Liver (tissue), 9 donors: Measurements from ENCODE around the gene DMTF1. TPM values are rescaled to one million over a fixed set of nuclear protein-coding genes. Genes with fewer than 3 reads are reported as not detected.

Source experiments
- DNase-seq: peaks from one replicate; pipeline ENCODE4 v3.0.0-alpha.2; 2017; ENCODE audit warnings: low spot score
- H3K27ac ChIP-seq, 2 donors: one replicate each; pipeline ENCODE4 v1.7.0; 2013; ENCODE audit warnings: inconsistent platforms in 2 of 2, low read length in 2 of 2, control low read depth in 1 of 2, low read depth in 1 of 2, mild to moderate bottlenecking in 1 of 2
- H3K27me3 ChIP-seq, 4 donors: one replicate each; pipeline versions ENCODE4 v1.6.1 to v1.7.0; 2013; ENCODE audit warnings: low read length in 3 of 4, inconsistent platforms in 1 of 4, mild to moderate bottlenecking in 1 of 4, moderate library complexity in 1 of 4; ENCODE audit not compliant: control insufficient read depth in 4 of 4, insufficient read depth in 4 of 4
- H3K36me3 ChIP-seq, 4 donors: one replicate each; pipeline versions ENCODE4 v1.6.1 to v1.7.0; 2013; ENCODE audit warnings: low read length in 3 of 4, mild to moderate bottlenecking in 3 of 4, low read depth in 1 of 4, moderate library complexity in 1 of 4; ENCODE audit not compliant: control insufficient read depth in 4 of 4, insufficient read depth in 3 of 4
- H3K4me1 ChIP-seq, 4 donors: one replicate each; pipeline versions ENCODE4 v1.6.1 to v1.7.0; 2013; ENCODE audit warnings: low read length in 3 of 4, mild to moderate bottlenecking in 3 of 4, moderate library complexity in 1 of 4; ENCODE audit not compliant: control insufficient read depth in 4 of 4, insufficient read depth in 4 of 4
- H3K4me3 ChIP-seq, 3 donors: one replicate each; pipeline versions ENCODE4 v1.6.1 to v1.7.0; 2013; ENCODE audit warnings: low read length in 3 of 3, control low read depth in 1 of 3, low read depth in 1 of 3, mild to moderate bottlenecking in 1 of 3
- H3K9ac ChIP-seq, 2 donors: one replicate each; pipeline ENCODE4 v1.7.0; 2013; ENCODE audit warnings: low read length in 2 of 2, mild to moderate bottlenecking in 2 of 2, moderate library complexity in 2 of 2, control low read depth in 1 of 2, low read depth in 1 of 2
- H3K9me3 ChIP-seq, 4 donors: one replicate each; pipeline versions ENCODE4 v1.6.1 to v1.7.0; 2013; ENCODE audit warnings: low read length in 3 of 4; ENCODE audit not compliant: control insufficient read depth in 4 of 4
- EGR1 ChIP-seq, 2 donors: IDR thresholded peaks; 2 replicates each; pipeline ENCODE4 v1.6.1; 2016 to 2018; ENCODE audit warnings: antibody characterized with exemption in 2 of 2, low read depth in 2 of 2
- FOXA1 ChIP-seq: IDR thresholded peaks from 2 replicates; pipeline ENCODE4 v1.6.1; 2016; ENCODE audit warnings: antibody characterized with exemption
- FOXA2 ChIP-seq: IDR thresholded peaks from 2 replicates; pipeline ENCODE4 v1.6.1; 2016; ENCODE audit warnings: antibody characterized with exemption
- GABPA ChIP-seq, 2 donors: IDR thresholded peaks in 1 of 2; conservative IDR thresholded peaks in 1 of 2; 2 replicates each; pipeline ENCODE4 v1.6.1; 2016; ENCODE audit warnings: antibody characterized with exemption in 2 of 2, mild to moderate bottlenecking in 1 of 2, moderate library complexity in 1 of 2
- HNF4A ChIP-seq, 2 donors: conservative IDR thresholded peaks; 2 replicates each; pipeline ENCODE4 v1.6.1; 2016; ENCODE audit warnings: antibody characterized with exemption in 2 of 2, mild to moderate bottlenecking in 2 of 2
- HNF4G ChIP-seq: IDR thresholded peaks from 2 replicates; pipeline ENCODE4 v1.6.1; 2016; ENCODE audit warnings: antibody characterized with exemption
- JUND ChIP-seq, 2 donors: IDR thresholded peaks; 2 replicates each; pipeline ENCODE4 v1.6.1; 2016; ENCODE audit warnings: antibody characterized with exemption in 2 of 2
- NR2F2 ChIP-seq: IDR thresholded peaks from 2 replicates; pipeline ENCODE4 v1.6.1; 2016; ENCODE audit warnings: antibody characterized with exemption
- RAD21 ChIP-seq, 2 donors: IDR thresholded peaks; 2 replicates each; pipeline ENCODE4 v1.6.1; 2016; ENCODE audit warnings: antibody characterized with exemption in 2 of 2, mild to moderate bottlenecking in 2 of 2
- RXRA ChIP-seq, 2 donors: IDR thresholded peaks; 2 replicates each; pipeline ENCODE4 v1.6.1; 2017 to 2018; ENCODE audit warnings: antibody characterized with exemption in 2 of 2, mild to moderate bottlenecking in 1 of 2
- SP1 ChIP-seq: IDR thresholded peaks from 2 replicates; pipeline ENCODE4 v1.6.1; 2018; ENCODE audit warnings: antibody characterized with exemption, mild to moderate bottlenecking
- TAF1 ChIP-seq: conservative IDR thresholded peaks from 2 replicates; pipeline ENCODE4 v1.6.1; 2016; ENCODE audit warnings: antibody characterized with exemption, mild to moderate bottlenecking
- YY1 ChIP-seq: IDR thresholded peaks from 2 replicates; pipeline ENCODE4 v1.6.1; 2016; ENCODE audit warnings: antibody characterized with exemption, mild to moderate bottlenecking
- WGBS: extraction: QIAGEN DNeasy Blood & Tissue Kit; methylation state at CpG from one replicate; pipeline ENCODE4 v1.1.7; 2013; 5-methylcytosine and 5-hydroxymethylcytosine counted together
- polyA plus RNA-seq, 2 donors: library from polyadenylated mRNA; stranded (reverse) in 1 of 2; unstranded in 1 of 2; fragments of 200-250 nt in 1 of 2; fragments of >200 nt in 1 of 2; fragmentation: Nextera tagmentation in 1 of 2; extraction: Ambion mirVana in 1 of 2; gene quantifications; one replicate each; pipeline versions ENCODE4 v1.2.1 to v1.2.3, GENCODE V29; 2013 to 2015
- total RNA-seq, 2 donors: library from RNA; depleted of rRNA; stranded (reverse); fragments of >200 nt; gene quantifications; one replicate each; pipeline ENCODE4 v1.2.3, GENCODE V29; 2014
- TF ChIP-seq, protein P1 (sequence below): IDR thresholded peaks from 2 replicates; pipeline ENCODE4 v1.6.1; 2016; ENCODE audit warnings: antibody characterized with exemption
- TF ChIP-seq, protein P2 (sequence below): IDR thresholded peaks from 2 replicates; pipeline ENCODE4 v1.6.1; 2016; ENCODE audit warnings: antibody characterized with exemption
- TF ChIP-seq, protein P3 (sequence below): IDR thresholded peaks from 2 replicates; pipeline ENCODE4 v1.6.1; 2016; ENCODE audit warnings: antibody characterized with exemption
- TF ChIP-seq, protein P4 (sequence below): fragments of 150-350 bp; IDR thresholded peaks from 2 replicates; pipeline ENCODE4 v1.5.1; 2017; ENCODE audit warnings: improper control_type of control experiment, low read depth, low read length; ENCODE audit not compliant: missing input control
- TF ChIP-seq, protein P5 (sequence below): IDR thresholded peaks from 2 replicates; pipeline ENCODE4 v1.6.1; 2016; ENCODE audit warnings: antibody characterized with exemption, mild to moderate bottlenecking
- donor health status: healthy.
- donor health status: healthy.
- donor health status: healthy.
- donor health status: healthy.
- donor health status: healthy.

The DMTF1 gene
- total and polyA plus RNA-seq, 4 donors: 6.5 to 54.6 (median 26.0) TPM

DNA sequence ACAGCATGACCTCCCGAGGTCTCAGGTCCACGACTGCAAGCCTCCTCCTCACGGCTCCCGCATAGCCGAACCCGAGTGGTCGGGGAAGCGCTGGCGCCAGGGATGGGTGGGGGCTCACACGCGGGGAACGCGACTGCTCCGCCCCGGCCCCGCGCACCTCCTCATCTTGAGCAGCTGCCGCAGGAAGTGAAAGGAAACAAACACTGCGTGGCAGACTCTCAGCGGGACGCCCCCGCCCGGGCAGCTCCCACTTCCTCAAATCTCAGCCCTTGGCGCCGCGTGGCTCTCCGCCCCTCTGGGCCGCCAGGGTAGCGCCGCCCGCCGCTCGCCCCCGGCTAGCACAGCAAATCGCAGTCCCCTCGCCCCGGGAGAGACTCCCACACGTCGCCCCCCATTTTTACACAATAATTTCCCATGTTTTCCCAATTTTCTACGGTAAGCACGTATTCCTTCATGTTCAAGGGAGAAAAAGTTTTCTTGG, 67.3 kb downstream of the DMTF1 start, which contains the start of gene TMEM243:
TSS of gene TMEM243 (minus strand) at position 188 of the 481 bp plus-strand sequence. CDS start 229 bp downstream, outside the sequence.
- H3K36me3 ChIP-seq: no peaks in the 10 kb centered on the region
- WGBS: under 1% methylated on average over 41 of the region's 41 CpGs
- no peaks in the 10 kb centered on the region for H3K9me3 ChIP-seq
- TF ChIP-seq, protein P1, sequence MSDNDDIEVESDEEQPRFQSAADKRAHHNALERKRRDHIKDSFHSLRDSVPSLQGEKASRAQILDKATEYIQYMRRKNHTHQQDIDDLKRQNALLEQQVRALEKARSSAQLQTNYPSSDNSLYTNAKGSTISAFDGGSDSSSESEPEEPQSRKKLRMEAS: no peak
- peak; percentile 5 for TF ChIP-seq YY1
- TF ChIP-seq SP1: no peak
- peak; percentile 3 for TF ChIP-seq TAF1
- TF ChIP-seq NR2F2: no peak
- TF ChIP-seq, protein P2, sequence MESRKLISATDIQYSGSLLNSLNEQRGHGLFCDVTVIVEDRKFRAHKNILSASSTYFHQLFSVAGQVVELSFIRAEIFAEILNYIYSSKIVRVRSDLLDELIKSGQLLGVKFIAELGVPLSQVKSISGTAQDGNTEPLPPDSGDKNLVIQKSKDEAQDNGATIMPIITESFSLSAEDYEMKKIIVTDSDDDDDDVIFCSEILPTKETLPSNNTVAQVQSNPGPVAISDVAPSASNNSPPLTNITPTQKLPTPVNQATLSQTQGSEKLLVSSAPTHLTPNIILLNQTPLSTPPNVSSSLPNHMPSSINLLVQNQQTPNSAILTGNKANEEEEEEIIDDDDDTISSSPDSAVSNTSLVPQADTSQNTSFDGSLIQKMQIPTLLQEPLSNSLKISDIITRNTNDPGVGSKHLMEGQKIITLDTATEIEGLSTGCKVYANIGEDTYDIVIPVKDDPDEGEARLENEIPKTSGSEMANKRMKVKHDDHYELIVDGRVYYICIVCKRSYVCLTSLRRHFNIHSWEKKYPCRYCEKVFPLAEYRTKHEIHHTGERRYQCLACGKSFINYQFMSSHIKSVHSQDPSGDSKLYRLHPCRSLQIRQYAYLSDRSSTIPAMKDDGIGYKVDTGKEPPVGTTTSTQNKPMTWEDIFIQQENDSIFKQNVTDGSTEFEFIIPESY: no peak
- TF ChIP-seq, protein P3, sequence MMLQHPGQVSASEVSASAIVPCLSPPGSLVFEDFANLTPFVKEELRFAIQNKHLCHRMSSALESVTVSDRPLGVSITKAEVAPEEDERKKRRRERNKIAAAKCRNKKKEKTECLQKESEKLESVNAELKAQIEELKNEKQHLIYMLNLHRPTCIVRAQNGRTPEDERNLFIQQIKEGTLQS: no peak
- no peak for TF ChIP-seq HNF4G
- TF ChIP-seq, protein P4, sequence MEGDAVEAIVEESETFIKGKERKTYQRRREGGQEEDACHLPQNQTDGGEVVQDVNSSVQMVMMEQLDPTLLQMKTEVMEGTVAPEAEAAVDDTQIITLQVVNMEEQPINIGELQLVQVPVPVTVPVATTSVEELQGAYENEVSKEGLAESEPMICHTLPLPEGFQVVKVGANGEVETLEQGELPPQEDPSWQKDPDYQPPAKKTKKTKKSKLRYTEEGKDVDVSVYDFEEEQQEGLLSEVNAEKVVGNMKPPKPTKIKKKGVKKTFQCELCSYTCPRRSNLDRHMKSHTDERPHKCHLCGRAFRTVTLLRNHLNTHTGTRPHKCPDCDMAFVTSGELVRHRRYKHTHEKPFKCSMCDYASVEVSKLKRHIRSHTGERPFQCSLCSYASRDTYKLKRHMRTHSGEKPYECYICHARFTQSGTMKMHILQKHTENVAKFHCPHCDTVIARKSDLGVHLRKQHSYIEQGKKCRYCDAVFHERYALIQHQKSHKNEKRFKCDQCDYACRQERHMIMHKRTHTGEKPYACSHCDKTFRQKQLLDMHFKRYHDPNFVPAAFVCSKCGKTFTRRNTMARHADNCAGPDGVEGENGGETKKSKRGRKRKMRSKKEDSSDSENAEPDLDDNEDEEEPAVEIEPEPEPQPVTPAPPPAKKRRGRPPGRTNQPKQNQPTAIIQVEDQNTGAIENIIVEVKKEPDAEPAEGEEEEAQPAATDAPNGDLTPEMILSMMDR: no peak
- TF ChIP-seq RAD21 (IDR thresholded peaks at IDR 0.05): no peak
- TF ChIP-seq EGR1 (IDR thresholded peaks at IDR 0.05; ENCODE audit: low read depth in 2 of 2): no peak
- TF ChIP-seq GABPA (IDR thresholded peaks at IDR 0.05 in 1 of 2, conservative IDR thresholded peaks at IDR 0.05 in 1 of 2): no peak
- no peak for TF ChIP-seq HNF4A (conservative IDR thresholded peaks at IDR 0.05)
- TF ChIP-seq FOXA2: no peak
- no peak for TF ChIP-seq FOXA1
- no peak for TF ChIP-seq JUND (IDR thresholded peaks at IDR 0.05)
- TF ChIP-seq RXRA (IDR thresholded peaks at IDR 0.05): no peak
- TF ChIP-seq, protein P5, sequence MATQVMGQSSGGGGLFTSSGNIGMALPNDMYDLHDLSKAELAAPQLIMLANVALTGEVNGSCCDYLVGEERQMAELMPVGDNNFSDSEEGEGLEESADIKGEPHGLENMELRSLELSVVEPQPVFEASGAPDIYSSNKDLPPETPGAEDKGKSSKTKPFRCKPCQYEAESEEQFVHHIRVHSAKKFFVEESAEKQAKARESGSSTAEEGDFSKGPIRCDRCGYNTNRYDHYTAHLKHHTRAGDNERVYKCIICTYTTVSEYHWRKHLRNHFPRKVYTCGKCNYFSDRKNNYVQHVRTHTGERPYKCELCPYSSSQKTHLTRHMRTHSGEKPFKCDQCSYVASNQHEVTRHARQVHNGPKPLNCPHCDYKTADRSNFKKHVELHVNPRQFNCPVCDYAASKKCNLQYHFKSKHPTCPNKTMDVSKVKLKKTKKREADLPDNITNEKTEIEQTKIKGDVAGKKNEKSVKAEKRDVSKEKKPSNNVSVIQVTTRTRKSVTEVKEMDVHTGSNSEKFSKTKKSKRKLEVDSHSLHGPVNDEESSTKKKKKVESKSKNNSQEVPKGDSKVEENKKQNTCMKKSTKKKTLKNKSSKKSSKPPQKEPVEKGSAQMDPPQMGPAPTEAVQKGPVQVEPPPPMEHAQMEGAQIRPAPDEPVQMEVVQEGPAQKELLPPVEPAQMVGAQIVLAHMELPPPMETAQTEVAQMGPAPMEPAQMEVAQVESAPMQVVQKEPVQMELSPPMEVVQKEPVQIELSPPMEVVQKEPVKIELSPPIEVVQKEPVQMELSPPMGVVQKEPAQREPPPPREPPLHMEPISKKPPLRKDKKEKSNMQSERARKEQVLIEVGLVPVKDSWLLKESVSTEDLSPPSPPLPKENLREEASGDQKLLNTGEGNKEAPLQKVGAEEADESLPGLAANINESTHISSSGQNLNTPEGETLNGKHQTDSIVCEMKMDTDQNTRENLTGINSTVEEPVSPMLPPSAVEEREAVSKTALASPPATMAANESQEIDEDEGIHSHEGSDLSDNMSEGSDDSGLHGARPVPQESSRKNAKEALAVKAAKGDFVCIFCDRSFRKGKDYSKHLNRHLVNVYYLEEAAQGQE: peak; percentile 17
- peak within 1 kb of the TSS; percentile 76 to 81 (median 79) for H3K4me3 ChIP-seq
- peaks cover 2 to 18% (median 10%) of the 10 kb centered on the region in 4 donors for H3K4me1 ChIP-seq
- H3K27ac ChIP-seq: peak within 1 kb of the TSS; percentile 82 to 88
- H3K27me3 ChIP-seq: peaks cover 0 to 5% (median 1%) of the 10 kb centered on the region in 4 donors
- peak; percentile 43 for DNase-seq
- H3K9ac ChIP-seq: peak within 1 kb of the TSS in 1 of 2 donors; percentile 77
